Measurements from ENCODE around the gene SERTAD3. TPM values are rescaled to one million over a fixed set of nuclear protein-coding genes. Genes with fewer than 3 reads are reported as not detected.
"Not testable (repeated sequence)": the region's sequence is repeated elsewhere in the genome, so short reads cannot be mapped to it uniquely, and the experiment has no call there.

The SERTAD3 gene
- polyA plus RNA-seq, 1 donor (not counting 4 experiments of a cell fraction or from before 2014, with no cell fraction given): 11.8 TPM

DNA sequence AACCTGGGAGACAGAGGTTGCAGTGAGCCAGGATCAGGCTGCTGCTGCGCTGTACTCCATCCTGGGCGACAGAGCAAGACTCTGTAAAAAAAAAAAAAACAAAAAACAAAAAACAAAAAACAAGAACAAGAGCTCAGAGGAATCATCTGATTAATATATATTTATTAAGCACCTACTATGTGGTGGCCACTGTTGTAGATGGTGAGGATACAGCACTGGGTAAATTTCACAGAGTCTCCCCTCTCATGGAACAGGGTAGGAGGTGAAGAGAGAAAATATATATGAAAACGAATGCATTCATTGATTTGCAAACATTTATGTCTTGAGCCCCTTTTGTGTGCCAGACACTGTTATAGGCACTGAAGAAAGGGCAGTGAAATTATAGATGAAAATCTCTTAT is 12.4 kb downstream of the SERTAD3 start:
- Histone ChIP-seq H3K4me2 (ENCODE audit: control insufficient read depth, extremely low read depth, insufficient read depth, low read depth, low read length) (no peak overlapping the region), H3K27ac (ENCODE audit: control insufficient read depth, insufficient read depth, low read length) (no peak overlapping the region), H3K4me1 (ENCODE audit: control insufficient read depth, extremely low read depth, insufficient read depth, low read length) (peaks cover 11% of the 10 kb centered on the region), H3K9ac (ENCODE audit: control insufficient read depth, extremely low read depth, insufficient read depth, low read length) (no peak overlapping the region), H3K27me3 (ENCODE audit: control insufficient read depth, extremely low read depth, insufficient read depth, low read length) (no peaks in the 10 kb centered on the region), H3K9me1 (ENCODE audit: control insufficient read depth, extremely low read depth, insufficient read depth, low read length) (no peaks in the 10 kb centered on the region), H3K4me3 (ENCODE audit: control insufficient read depth in 2 of 3, extremely low read depth in 1 of 3, insufficient read depth in 2 of 3, low read depth in 1 of 3, low read length in 3 of 3) (no peak overlapping the region), H3K36me3 (ENCODE audit: control insufficient read depth in 2 of 2, extremely low read depth in 1 of 2, insufficient read depth in 2 of 2, low read length in 2 of 2) (no peaks in the 10 kb centered on the region), H4K20me1 (ENCODE audit: control insufficient read depth, extremely low read depth, insufficient read depth, low read length) (no peaks in the 10 kb centered on the region), H3K9me3 (ENCODE audit: control insufficient read depth, low read depth, low read length) (no peaks in the 10 kb centered on the region), H2AFZ (ENCODE audit: control insufficient read depth, low read length) (no peak overlapping the region), H3K79me2 (ENCODE audit: control insufficient read depth, insufficient read depth, low read length) (no peaks in the 10 kb centered on the region)
- no peak for TF ChIP-seq EZH2 (IDR thresholded peaks at IDR 0.05; ENCODE audit: low read length)
- TF ChIP-seq, protein P1, sequence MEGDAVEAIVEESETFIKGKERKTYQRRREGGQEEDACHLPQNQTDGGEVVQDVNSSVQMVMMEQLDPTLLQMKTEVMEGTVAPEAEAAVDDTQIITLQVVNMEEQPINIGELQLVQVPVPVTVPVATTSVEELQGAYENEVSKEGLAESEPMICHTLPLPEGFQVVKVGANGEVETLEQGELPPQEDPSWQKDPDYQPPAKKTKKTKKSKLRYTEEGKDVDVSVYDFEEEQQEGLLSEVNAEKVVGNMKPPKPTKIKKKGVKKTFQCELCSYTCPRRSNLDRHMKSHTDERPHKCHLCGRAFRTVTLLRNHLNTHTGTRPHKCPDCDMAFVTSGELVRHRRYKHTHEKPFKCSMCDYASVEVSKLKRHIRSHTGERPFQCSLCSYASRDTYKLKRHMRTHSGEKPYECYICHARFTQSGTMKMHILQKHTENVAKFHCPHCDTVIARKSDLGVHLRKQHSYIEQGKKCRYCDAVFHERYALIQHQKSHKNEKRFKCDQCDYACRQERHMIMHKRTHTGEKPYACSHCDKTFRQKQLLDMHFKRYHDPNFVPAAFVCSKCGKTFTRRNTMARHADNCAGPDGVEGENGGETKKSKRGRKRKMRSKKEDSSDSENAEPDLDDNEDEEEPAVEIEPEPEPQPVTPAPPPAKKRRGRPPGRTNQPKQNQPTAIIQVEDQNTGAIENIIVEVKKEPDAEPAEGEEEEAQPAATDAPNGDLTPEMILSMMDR (optimal IDR thresholded peaks at IDR 0.05 in 1 of 3, IDR thresholded peaks at IDR 0.05 in 1 of 3, conservative IDR thresholded peaks at IDR 0.05 in 1 of 3; ENCODE audit: extremely low read depth in 1 of 3, insufficient read depth in 2 of 3, low read length in 3 of 3): no peak
- no peak for DNase-seq (ENCODE audit: low read depth, low spot score)
- dilution Hi-C loops (cut with MboI; ENCODE audit: extremely low pct_ligation_motif_present, low sequenced_read_pairs): no loop called here
- no peak for FAIRE-seq

DNA sequence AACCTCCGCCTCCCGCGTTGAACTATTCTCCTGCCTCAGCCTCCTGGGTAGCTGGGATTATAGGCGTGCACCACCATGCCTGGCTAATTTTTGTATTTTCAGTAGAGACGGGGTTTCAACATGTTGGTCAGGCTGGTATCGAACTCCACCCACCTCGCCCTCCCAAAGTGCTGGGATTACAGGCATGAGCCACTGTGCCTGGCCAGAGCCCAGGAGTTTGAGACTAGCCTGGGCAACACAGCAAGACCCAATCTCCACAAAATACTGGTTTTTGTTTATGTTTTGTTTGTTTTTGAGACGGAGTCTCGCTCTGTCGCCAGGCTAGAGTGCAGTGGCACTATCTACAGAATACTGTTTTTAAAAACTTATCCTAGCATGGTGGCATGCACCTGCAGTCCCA is 13.9 kb downstream of the SERTAD3 start:
- H3K9ac ChIP-seq (ENCODE audit: control insufficient read depth, extremely low read depth, insufficient read depth, low read length); H3K4me2 ChIP-seq (ENCODE audit: control insufficient read depth, extremely low read depth, insufficient read depth, low read depth, low read length); H3K27ac ChIP-seq (ENCODE audit: control insufficient read depth, insufficient read depth, low read length); FAIRE-seq; DNase-seq (ENCODE audit: low read depth, low spot score); H4K20me1 ChIP-seq (ENCODE audit: control insufficient read depth, extremely low read depth, insufficient read depth, low read length); H3K79me2 ChIP-seq (ENCODE audit: control insufficient read depth, insufficient read depth, low read length); H3K36me3 ChIP-seq (ENCODE audit: control insufficient read depth in 2 of 2, extremely low read depth in 1 of 2, insufficient read depth in 2 of 2, low read length in 2 of 2); H2AFZ ChIP-seq (ENCODE audit: control insufficient read depth, low read length); H3K27me3 ChIP-seq (ENCODE audit: control insufficient read depth, extremely low read depth, insufficient read depth, low read length); H3K4me3 ChIP-seq (ENCODE audit: control insufficient read depth in 2 of 3, extremely low read depth in 1 of 3, insufficient read depth in 2 of 3, low read depth in 1 of 3, low read length in 3 of 3); H3K9me1 ChIP-seq (ENCODE audit: control insufficient read depth, extremely low read depth, insufficient read depth, low read length); H3K9me3 ChIP-seq (ENCODE audit: control insufficient read depth, low read depth, low read length); dilution Hi-C loops (cut with MboI; ENCODE audit: extremely low pct_ligation_motif_present, low sequenced_read_pairs): not testable (repeated sequence)
- H3K4me1 ChIP-seq (ENCODE audit: control insufficient read depth, extremely low read depth, insufficient read depth, low read length): peaks cover 11% of the 10 kb centered on the region

GRCh38 chr19:40428197-40428596 is 15.9 kb downstream of the SERTAD3 start:
- H3K36me3 ChIP-seq (ENCODE audit: control insufficient read depth in 2 of 2, extremely low read depth in 1 of 2, insufficient read depth in 2 of 2, low read length in 2 of 2); H2AFZ ChIP-seq (ENCODE audit: control insufficient read depth, low read length); dilution Hi-C loops (cut with MboI; ENCODE audit: extremely low pct_ligation_motif_present, low sequenced_read_pairs); H3K9ac ChIP-seq (ENCODE audit: control insufficient read depth, extremely low read depth, insufficient read depth, low read length); H3K27ac ChIP-seq (ENCODE audit: control insufficient read depth, insufficient read depth, low read length); H3K4me1 ChIP-seq (ENCODE audit: control insufficient read depth, extremely low read depth, insufficient read depth, low read length); H3K9me3 ChIP-seq (ENCODE audit: control insufficient read depth, low read depth, low read length); H3K9me1 ChIP-seq (ENCODE audit: control insufficient read depth, extremely low read depth, insufficient read depth, low read length); H3K27me3 ChIP-seq (ENCODE audit: control insufficient read depth, extremely low read depth, insufficient read depth, low read length); H4K20me1 ChIP-seq (ENCODE audit: control insufficient read depth, extremely low read depth, insufficient read depth, low read length); DNase-seq (ENCODE audit: low read depth, low spot score); FAIRE-seq; H3K4me2 ChIP-seq (ENCODE audit: control insufficient read depth, extremely low read depth, insufficient read depth, low read depth, low read length); H3K4me3 ChIP-seq (ENCODE audit: control insufficient read depth in 2 of 3, extremely low read depth in 1 of 3, insufficient read depth in 2 of 3, low read depth in 1 of 3, low read length in 3 of 3): not testable (repeated sequence)
- H3K79me2 ChIP-seq (ENCODE audit: control insufficient read depth, insufficient read depth, low read length): peaks cover 17% of the 10 kb centered on the region
